HCT116 (cell line): ENCODE results near the gene WDR72. TPM values are rescaled to one million over a fixed set of nuclear protein-coding genes. Genes with fewer than 3 reads are reported as not detected.

Experiments
- ATAC-seq: fragments of 200-7000 bp; cut with Tn5 transposase; 2 replicates; pipeline ENCODE4 v1.9.1; 2020; ENCODE audit warnings: mild to moderate bottlenecking, moderate library complexity
- BruUV-seq: library from RNA; stranded (reverse); fragments of 400-500 nt; replicated peaks from 2 replicates; lab custom pipeline; 2021; lab: Mats Ljungman, UMichigan
- CTCF ChIA-PET: fragments of 300-600 bp; sonication (Branson Sonifier 250); formaldehyde crosslinking; loops from one replicate; lab custom pipeline; 2021; ENCODE audit warnings: antibody characterized with exemption; lab: Charles Lee
- POLR2A ChIA-PET: fragments of 300-600, 350-600 bp; sonication (Branson Sonifier 250); formaldehyde crosslinking; loops from one replicate; lab custom pipeline; 2021; ENCODE audit warnings: antibody characterized with exemption; lab: Charles Lee
- RAD21 ChIA-PET, 2 experiments: fragments of 300-600 bp; sonication (Branson Sonifier 250); formaldehyde crosslinking; loops; one replicate each; lab custom pipeline; 2023; ENCODE audit warnings: low total read pairs in 2 of 2; ENCODE audit not compliant: uncharacterized antibody in 2 of 2, unreplicated experiment in 2 of 2, low non-redundant PET in 1 of 2; lab: Charles Lee
- DNase-seq: peaks from one replicate; pipeline ENCODE4 v3.0.0-alpha.2; 2010; ENCODE audit warnings: low read depth, low spot score
- H2AFZ ChIP-seq: fragments of 200-600 bp; shearing (Covaris generic), sonication (generic); 2 replicates; pipeline ENCODE4 v1.6.1; 2017; ENCODE audit warnings: low read depth, mixed run types, mixed read lengths, antibody characterized with exemption, low read length; ENCODE audit not compliant: poor library complexity, severe bottlenecking
- H3K27ac ChIP-seq: 2 replicates; pipeline ENCODE4 v1.5.1; 2012; ENCODE audit warnings: low read depth, low read length
- H3K27me3 ChIP-seq: fragments of 200-600 bp; sonication (generic); 2 replicates; pipeline ENCODE4 v1.6.1; 2016; ENCODE audit warnings: mixed run types, low read length, mixed read lengths; ENCODE audit not compliant: insufficient read depth
- H3K36me3 ChIP-seq, 2 experiments: fragments of 200-500 bp in 1 of 2; fragments of 200-600 bp in 1 of 2; sonication (Bioruptor generic) in 1 of 2; sonication (generic) in 1 of 2; 2 replicates each; pipeline versions ENCODE4 v1.5.1 to v1.6.1; 2014 to 2016; ENCODE audit warnings: low read length in 2 of 2, inconsistent platforms in 1 of 2, mixed read lengths in 1 of 2, mixed run types in 1 of 2; ENCODE audit not compliant: insufficient read depth in 2 of 2, control insufficient read depth in 1 of 2
- H3K4me1 ChIP-seq, 2 experiments: fragments of 200-600 bp in 1 of 2; sonication (generic) in 1 of 2; 2 replicates each; pipeline versions ENCODE4 v1.5.1 to v1.6.1; 2012 to 2017; ENCODE audit warnings: low read length in 2 of 2, inconsistent platforms in 1 of 2, mild to moderate bottlenecking in 1 of 2, mixed read lengths in 1 of 2, mixed run types in 1 of 2, moderate library complexity in 1 of 2; ENCODE audit not compliant: insufficient read depth in 2 of 2, control insufficient read depth in 1 of 2
- H3K4me2 ChIP-seq: fragments of 200-600 bp; sonication (generic); 2 replicates; pipeline ENCODE4 v1.6.1; 2017; ENCODE audit warnings: mixed run types, low read length, mixed read lengths
- H3K4me3 ChIP-seq, 2 experiments: fragments of 200-600 bp in 1 of 2; sonication (generic) in 1 of 2; replicated peaks in 1 of 2; 2 replicates each; pipeline ENCODE4 v1.5.1; 2011 to 2016; ENCODE audit warnings: low read length in 2 of 2, control low read depth in 1 of 2, low read depth in 1 of 2, mild to moderate bottlenecking in 1 of 2, mixed read lengths in 1 of 2, mixed run types in 1 of 2
- H3K79me2 ChIP-seq: fragments of 200-600 bp; sonication (generic); 2 replicates; pipeline ENCODE4 v1.6.1; 2017; ENCODE audit warnings: mild to moderate bottlenecking, mixed run types, low read length, moderate library complexity, mixed read lengths; ENCODE audit not compliant: insufficient read depth
- H3K9ac ChIP-seq: fragments of 200-600 bp; sonication (generic); 2 replicates; pipeline ENCODE4 v1.6.1; 2016; ENCODE audit warnings: low read length, mixed read lengths
- H3K9me2 ChIP-seq: fragments of 200-600 bp; sonication (generic), shearing (Covaris generic); 2 replicates; pipeline ENCODE4 v1.6.1; 2017; ENCODE audit warnings: mixed run types, mild to moderate bottlenecking, moderate library complexity; ENCODE audit not compliant: insufficient read depth
- H3K9me3 ChIP-seq, 2 experiments: fragments of 200-500 bp in 1 of 2; fragments of 200-600 bp in 1 of 2; sonication (Bioruptor generic) in 1 of 2; sonication (generic) in 1 of 2; 2 replicates each; pipeline ENCODE4 v1.6.1; 2014 to 2017; ENCODE audit warnings: low read length in 2 of 2, mixed read lengths in 2 of 2, inconsistent platforms in 1 of 2, low read depth in 1 of 2, mild to moderate bottlenecking in 1 of 2, mixed run types in 1 of 2, moderate library complexity in 1 of 2; ENCODE audit not compliant: control insufficient read depth in 1 of 2, insufficient read depth in 1 of 2
- H4K20me1 ChIP-seq: fragments of 200-600 bp; sonication (generic), shearing (Covaris generic); 2 replicates; pipeline ENCODE4 v1.6.1; 2017; ENCODE audit warnings: mixed run types, mild to moderate bottlenecking, moderate library complexity; ENCODE audit not compliant: insufficient read depth
- ATF3 ChIP-seq: IDR thresholded peaks from 2 replicates; pipeline ENCODE4 v1.6.1; 2012
- CEBPB ChIP-seq: IDR thresholded peaks from 2 replicates; pipeline ENCODE4 v1.6.1; 2012; ENCODE audit warnings: low read depth
- CTCF ChIP-seq, 3 experiments: fragments of 200-600 bp in 1 of 3; sonication (generic) in 1 of 3; IDR thresholded peaks in 2 of 3; conservative IDR thresholded peaks in 1 of 3; 2 replicates each; pipeline ENCODE4 v1.5.1; 2012 to 2017; ENCODE audit warnings: low read depth in 2 of 3, low read length in 2 of 3, antibody characterized with exemption in 1 of 3, borderline replicate concordance in 1 of 3, control low read depth in 1 of 3, mild to moderate bottlenecking in 1 of 3, mixed read lengths in 1 of 3, mixed run types in 1 of 3, moderate library complexity in 1 of 3; ENCODE audit not compliant: insufficient read depth in 1 of 3
- EGR1 ChIP-seq: IDR thresholded peaks from 2 replicates; pipeline ENCODE4 v1.6.1; 2012; ENCODE audit warnings: low read depth
- ELF1 ChIP-seq: IDR thresholded peaks from 2 replicates; pipeline ENCODE4 v1.6.1; 2012; ENCODE audit warnings: low read depth, borderline replicate concordance
- EZH2phosphoT487 ChIP-seq: fragments of 200-600 bp; IDR thresholded peaks from 2 replicates; pipeline ENCODE4 v1.6.1; 2018; ENCODE audit warnings: antibody characterized with exemption, borderline replicate concordance
- FOSL1 ChIP-seq: IDR thresholded peaks from 2 replicates; pipeline ENCODE4 v1.6.1; 2012; ENCODE audit warnings: low read depth
- JUND ChIP-seq: IDR thresholded peaks from 2 replicates; pipeline ENCODE4 v1.6.1; 2012
- MAX ChIP-seq: IDR thresholded peaks from 2 replicates; pipeline ENCODE4 v1.6.1; 2012
- POLR2A ChIP-seq: IDR thresholded peaks from 2 replicates; pipeline ENCODE4 v1.7.0; 2011; ENCODE audit warnings: borderline replicate concordance; ENCODE audit not compliant: insufficient read depth, insufficient read length; ENCODE audit errors: extremely low read depth
- POLR2AphosphoS5 ChIP-seq: IDR thresholded peaks from 2 replicates; pipeline ENCODE4 v1.6.1; 2011; ENCODE audit warnings: mild to moderate bottlenecking, low read depth, low read length, moderate library complexity
- RAD21 ChIP-seq: IDR thresholded peaks from 2 replicates; pipeline ENCODE4 v1.6.1; 2012; ENCODE audit warnings: low read depth, mild to moderate bottlenecking
- REST ChIP-seq: IDR thresholded peaks from 2 replicates; pipeline ENCODE4 v1.6.1; 2012; ENCODE audit warnings: low read depth
- SIN3A ChIP-seq: IDR thresholded peaks from 2 replicates; pipeline ENCODE4 v1.6.1; 2012; ENCODE audit warnings: low read depth
- SRF ChIP-seq: IDR thresholded peaks from 2 replicates; pipeline ENCODE4 v1.6.1; 2012; ENCODE audit warnings: low read depth
- TCF7L2 ChIP-seq: IDR thresholded peaks from 2 replicates; pipeline ENCODE4 v1.7.0; 2011; ENCODE audit warnings: borderline replicate concordance, inconsistent platforms; ENCODE audit not compliant: insufficient read depth, insufficient read length; ENCODE audit errors: extremely low read depth
- ZBTB33 ChIP-seq: IDR thresholded peaks from 2 replicates; pipeline ENCODE4 v1.6.1; 2011; ENCODE audit warnings: mild to moderate bottlenecking, low read length, moderate library complexity; ENCODE audit not compliant: insufficient replicate concordance; ENCODE audit errors: extremely low read depth
- ZFX ChIP-seq: fragments of 450-650 bp; IDR thresholded peaks from 2 replicates; pipeline ENCODE4 v1.6.1; 2017
- ZNF274 ChIP-seq: fragments of 200-500 bp; sonication (Bioruptor generic); IDR thresholded peaks from 2 replicates; pipeline ENCODE4 v1.6.1; 2014; ENCODE audit warnings: mild to moderate bottlenecking, low read depth, low read length, inconsistent platforms
- intact Hi-C: fragments of 100-400 bp; cut with micrococcal nuclease; formaldehyde crosslinking; loops from 2 replicates; pipeline ENCODE4 v1.10.0; 2022
- total RNA-seq: library from RNA; stranded (reverse); gene quantifications from one replicate; pipeline ENCODE4 v1.2.1, GENCODE V29; 2021; ENCODE audit not compliant: unreplicated experiment

The WDR72 gene
- total RNA-seq, 1 experiment from 2014 or later: 5.8 TPM

GRCh38 chr15:53739651-53740050 is 19.8 kb downstream of the WDR72 start:
- CTCF ChIA-PET: no interaction called here
- ATAC-seq: no peak

More at GRCh38 chr15:53739651-53740050, 19.8 kb downstream of the WDR72 start:
- RAD21 ChIA-PET: no interaction called here
- Histone ChIP-seq H3K4me3 (no peak overlapping the region), H3K9me3 (no peaks in the 10 kb centered on the region), H3K4me2 (no peak overlapping the region), H3K79me2 (no peaks in the 10 kb centered on the region), H4K20me1 (no peaks in the 10 kb centered on the region), H3K27ac (no peak overlapping the region), H3K27me3 (peaks cover 3% of the 10 kb centered on the region; the same call in 1 of the 2 replicates), H3K9ac (no peak overlapping the region), H2AFZ (no peak overlapping the region), H3K4me1 (no peaks in the 10 kb centered on the region), H3K36me3 (no peaks in the 10 kb centered on the region), H3K9me2 (no peaks in the 10 kb centered on the region)
- intact Hi-C loops: no loop called here
- no TSS peak for BruUV-seq
- no peak for DNase-seq
- no peak for TF ChIP-seq CTCF (IDR thresholded peaks at IDR 0.05 in 2 of 3, conservative IDR thresholded peaks at IDR 0.05 in 1 of 3; ENCODE audit: borderline replicate concordance in 1 of 3, insufficient read depth in 1 of 3, low read depth in 2 of 3, low read length in 2 of 3)
- no peak for TF ChIP-seq RAD21
- TF ChIP-seq SRF: no peak
- TF ChIP-seq ZNF274: no peak
- TF ChIP-seq ZBTB33: no peak
- TF ChIP-seq MAX: no peak
- TF ChIP-seq EZH2phosphoT487: no peak
- TF ChIP-seq TCF7L2: no peak
- no peak for TF ChIP-seq ATF3
- TF ChIP-seq FOSL1: no peak
- no peak for TF ChIP-seq REST
- no peak for TF ChIP-seq SIN3A
- TF ChIP-seq ELF1: no peak
- TF ChIP-seq POLR2AphosphoS5: no peak
- TF ChIP-seq POLR2A: no peak
- no peak for TF ChIP-seq EGR1
- no peak for TF ChIP-seq JUND
- TF ChIP-seq ZFX: no peak
- TF ChIP-seq CEBPB: no peak
- POLR2A ChIA-PET: no interaction called here
